ENCODE measurements around the gene CAPN12.
"Not testable (repeated sequence)": the region's sequence is repeated elsewhere in the genome, so short reads cannot be mapped to it uniquely, and the experiment has no call there.

Gene CAPN12

DNA sequence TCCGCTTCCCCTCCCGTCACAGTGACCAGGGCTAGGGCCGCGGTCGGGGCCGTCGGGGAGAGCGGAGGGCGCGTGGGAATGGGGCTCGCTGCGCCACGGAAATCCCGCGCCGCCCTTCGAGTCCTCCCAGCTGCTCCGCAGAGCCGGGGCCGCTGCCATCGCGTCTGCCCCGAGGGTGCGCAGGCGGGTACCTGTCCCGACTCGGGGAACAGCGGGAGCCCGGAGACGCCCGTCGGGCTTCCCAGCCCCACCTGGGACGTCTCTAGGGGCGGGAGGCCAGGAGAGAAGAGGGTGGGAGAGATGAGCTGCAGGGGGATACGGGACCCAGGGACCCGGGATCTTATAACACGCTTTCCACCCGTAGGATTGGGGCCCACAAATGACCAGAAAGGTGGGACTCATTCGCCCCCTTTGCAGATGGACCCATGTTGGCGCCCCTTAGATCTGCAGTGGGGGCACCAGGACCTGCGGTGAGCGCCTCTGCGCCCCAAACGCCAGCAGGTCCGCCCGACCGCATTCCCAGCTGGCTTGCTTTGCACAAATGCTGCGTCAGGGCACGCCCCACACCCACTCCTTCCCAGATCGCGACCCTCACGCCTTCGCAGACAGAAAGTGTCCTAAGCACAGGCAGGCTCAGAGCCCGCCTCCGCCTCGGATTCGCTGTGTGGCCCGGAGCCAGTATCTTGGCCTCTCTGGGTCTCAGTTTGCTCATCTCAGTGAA is 26.1 kb upstream of the CAPN12 start:
- DNase-seq, result not testable (repeated sequence)

DNA sequence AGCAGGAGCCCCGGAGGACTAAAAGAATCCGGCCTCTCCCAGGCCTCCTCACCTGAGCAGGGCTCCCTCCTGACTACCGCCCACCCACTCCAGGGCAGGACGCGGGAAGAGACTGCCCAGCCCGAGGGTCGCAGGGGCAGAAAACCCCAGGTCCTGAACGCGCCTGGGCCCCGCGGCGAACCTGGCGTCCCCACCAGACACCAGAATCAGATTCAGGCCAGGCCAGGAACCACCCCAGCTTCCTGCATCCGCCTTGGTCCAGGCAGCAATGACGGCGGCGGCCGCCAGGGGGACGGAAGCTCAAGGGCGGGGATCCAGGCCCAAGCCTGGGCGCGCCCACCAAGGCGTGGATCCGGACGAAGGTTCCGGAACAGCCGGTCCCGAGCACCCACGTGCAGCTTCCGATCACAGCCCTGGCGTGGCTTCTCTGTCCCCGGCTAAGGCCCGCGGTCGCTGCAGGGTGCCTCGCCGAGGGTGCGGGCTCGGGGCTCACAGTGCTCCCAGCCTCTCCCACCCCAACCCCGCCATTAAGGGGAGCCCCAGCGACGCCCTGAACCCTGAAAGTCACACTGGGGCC is 25.4 kb upstream of the CAPN12 start:
- peak in 1 of 2 experiments; percentile 8 for DNase-seq

GRCh38 chr19:38766276-38767047 is 22.2 kb upstream of the CAPN12 start:
- no peak for DNase-seq

DNA sequence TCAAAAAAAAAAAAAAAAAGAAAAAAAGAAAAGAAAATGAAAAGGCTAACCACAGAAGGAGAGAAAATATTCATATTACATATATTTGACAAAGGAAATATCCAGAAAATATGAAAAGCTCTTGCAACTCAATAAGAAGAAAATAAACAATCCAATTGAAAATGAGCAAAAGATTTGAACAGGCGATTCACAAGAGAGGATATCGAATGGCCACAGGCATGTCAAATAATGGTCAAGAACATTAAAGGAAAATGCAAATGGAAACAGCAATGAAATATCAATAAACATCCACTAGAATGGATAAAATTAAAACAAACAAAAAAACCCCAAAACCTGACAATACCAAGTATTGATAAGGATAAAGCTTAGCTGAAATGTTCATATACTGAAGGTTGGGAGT is 20.9 kb upstream of the CAPN12 start:
- DNase-seq, result no peak

- no peak for DNase-seq
Measured at GRCh38 chr19:38763795-38764220, 19.5 kb upstream of the CAPN12 start.

GRCh38 chr19:38761884-38762389 is 17.7 kb upstream of the CAPN12 start:
- not testable (repeated sequence) for DNase-seq

DNA sequence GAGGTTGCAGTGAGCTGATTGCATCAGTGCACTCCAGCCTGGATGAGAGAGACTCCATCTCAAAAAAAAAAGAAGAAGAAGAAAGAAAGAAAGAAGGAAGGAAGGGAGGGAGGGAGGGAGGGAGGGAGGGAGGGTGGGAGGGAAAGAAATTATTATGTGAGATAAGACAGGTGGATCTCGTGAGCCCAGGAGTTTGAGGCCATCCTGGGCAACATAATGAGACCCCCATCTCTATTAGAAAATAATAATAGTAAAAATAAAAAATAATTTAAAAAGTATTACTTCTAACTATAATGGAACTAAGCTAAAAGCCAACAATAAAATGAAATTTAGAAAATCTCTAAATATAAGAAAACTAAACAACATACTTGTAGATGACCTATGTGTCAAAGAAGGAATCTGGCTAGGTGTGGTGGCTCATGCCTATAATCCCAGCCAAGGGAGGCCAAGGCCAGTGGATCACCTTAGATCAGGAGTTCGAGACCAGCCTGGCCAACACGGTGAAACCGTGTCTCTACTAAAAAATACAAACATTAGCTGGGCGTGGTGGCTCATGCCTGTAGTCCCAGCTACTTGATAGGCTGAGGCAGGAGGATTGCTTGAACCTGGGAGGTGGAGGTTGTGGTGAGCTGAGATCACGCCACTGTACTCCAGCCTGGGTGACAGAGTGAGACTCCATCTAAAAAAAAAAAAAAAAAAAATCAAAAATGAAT is 16.7 kb upstream of the CAPN12 start:
- not testable (repeated sequence) for DNase-seq

- DNase-seq, result no peak
Measured at GRCh38 chr19:38759590-38760003, 15.3 kb upstream of the CAPN12 start.

GRCh38 chr19:38754196-38754595 is 9.9 kb upstream of the CAPN12 start:
- DNase-seq, result not testable (repeated sequence)

DNA sequence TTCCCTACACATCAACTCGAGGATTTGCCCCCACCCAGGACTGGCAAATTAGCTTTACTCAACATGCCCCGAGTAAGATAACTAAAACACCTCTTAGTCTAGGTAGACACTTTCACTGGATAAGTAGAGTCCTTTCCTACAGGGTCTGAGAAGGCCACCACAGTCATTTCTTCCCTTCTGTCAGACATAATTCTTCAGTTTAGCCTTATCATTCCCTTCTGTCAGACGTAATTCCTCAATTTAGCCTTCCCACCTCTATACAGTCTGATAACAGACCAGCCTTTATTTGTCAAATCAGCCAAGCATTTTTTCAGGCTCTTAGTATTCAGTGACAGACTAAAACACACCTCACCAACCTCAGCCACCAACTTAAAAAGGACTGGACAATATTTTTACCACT is 9.5 kb upstream of the CAPN12 start:
- not testable (repeated sequence) for DNase-seq

GRCh38 chr19:38745316-38745715 is 1.0 kb upstream of the CAPN12 start:
- no peak for DNase-seq

DNA sequence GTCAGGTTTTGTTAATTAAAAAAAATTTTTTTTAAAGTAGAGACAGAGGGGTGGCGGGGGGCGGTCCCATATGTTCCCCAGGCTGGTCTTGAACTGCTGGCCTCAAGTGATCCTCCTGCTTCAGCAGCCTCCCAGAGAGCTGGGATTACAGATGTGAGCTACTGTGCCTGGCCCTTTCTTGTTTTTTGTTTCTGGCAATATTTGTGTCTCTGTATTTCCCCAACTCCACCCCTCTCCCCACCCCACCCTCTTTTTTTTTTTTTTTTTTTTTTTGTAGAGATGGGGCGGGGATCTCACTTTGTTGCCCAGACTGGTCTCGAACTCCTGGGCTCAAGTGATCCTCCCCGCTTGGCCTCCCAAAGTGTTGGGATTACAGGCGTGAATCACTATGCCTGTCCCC is 600 bp upstream of the CAPN12 start:
- DNase-seq, result no peak

DNA sequence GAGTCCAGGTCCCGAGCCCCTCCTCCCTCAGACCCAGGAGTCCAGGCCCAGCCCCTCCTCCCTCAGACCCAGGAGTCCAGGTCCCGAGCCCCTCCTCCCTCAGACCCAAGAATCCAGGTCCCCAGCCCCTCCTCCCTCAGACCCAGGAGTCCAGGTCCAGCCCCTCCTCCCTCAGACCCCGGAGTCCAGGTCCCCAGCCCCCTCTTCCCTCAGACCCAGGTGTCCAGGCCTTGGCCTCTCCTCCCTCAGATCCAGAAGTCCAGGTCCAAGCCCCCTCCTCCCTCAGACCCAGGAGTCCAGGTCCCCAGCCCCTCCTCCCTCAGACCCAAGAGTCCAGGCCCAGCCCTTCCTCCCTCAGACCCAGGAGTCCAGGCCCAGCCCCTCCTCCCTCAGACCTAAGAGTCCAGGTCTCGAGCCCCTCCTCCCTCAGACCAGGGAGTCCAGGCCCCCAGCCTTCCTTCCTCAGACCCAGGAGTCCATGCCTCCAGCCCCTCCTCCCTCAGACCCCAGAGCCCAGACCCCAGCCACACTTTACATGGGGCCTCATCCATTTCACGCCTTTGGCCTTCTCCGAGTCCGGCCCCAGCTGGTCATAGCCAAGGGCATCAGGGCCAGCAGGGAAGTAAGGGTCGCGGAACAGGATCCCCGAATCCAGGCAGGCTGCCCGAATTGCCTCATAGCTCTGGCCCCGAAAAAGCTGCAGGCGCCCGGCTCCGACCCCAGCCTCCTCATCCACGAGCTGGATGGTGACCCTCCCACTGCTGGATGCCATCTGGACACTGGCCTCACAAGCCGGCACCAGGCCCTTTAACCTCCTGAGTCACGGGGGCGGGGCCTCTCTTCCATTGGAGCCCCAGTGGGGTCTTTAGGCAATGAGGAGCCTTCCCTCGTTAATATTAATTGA is 628 bp downstream of the CAPN12 start:
- no peak for DNase-seq

DNA sequence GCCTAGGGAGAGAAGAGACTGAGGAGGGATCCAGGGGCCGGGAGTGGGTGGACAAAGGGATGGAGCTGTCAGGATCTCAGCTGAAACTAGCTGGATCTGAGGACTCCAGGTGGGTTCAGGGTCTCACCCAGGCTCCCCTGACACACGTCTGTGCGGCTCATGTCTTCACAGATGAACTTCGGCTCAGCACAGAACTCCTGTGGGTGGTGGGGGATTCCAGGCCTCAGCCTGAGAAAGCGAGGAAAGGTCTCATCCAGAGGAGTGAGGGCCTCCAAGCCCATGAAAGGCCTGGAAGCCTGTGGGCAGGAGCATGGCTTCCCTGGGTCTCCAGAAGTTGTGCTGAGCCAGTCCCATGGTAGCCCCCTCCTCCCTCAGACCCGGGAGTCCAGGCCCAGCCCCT is 1.4 kb downstream of the CAPN12 start:
- no peak for DNase-seq

DNA sequence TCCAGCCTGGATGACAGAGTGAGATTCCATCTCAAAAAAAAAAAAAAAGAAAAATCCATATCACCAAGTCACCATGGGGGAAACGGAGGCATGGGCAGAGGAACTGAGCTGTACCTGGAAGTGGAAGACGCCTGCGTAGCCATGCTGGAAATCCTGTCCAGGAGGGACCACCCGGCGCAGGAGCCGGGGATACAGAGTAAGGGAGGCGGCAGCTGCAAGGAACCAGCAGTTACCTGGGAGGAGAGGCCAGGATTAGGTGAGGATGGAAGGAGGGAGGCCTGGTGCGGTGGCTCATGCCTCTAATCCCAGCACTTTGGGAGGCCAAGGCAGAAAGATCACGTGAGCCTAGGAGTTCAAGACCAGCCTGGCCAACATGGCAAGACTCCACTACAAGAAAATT is 2.0 kb downstream of the CAPN12 start:
- no peak for DNase-seq

- DNase-seq, result no peak
Measured at GRCh38 chr19:38741670-38742069, 2.6 kb downstream of the CAPN12 start.

- no peak for DNase-seq
Measured at GRCh38 chr19:38740932-38741331, 3.3 kb downstream of the CAPN12 start.

- no peak for DNase-seq
Measured at GRCh38 chr19:38740257-38740592, 4.0 kb downstream of the CAPN12 start.

DNA sequence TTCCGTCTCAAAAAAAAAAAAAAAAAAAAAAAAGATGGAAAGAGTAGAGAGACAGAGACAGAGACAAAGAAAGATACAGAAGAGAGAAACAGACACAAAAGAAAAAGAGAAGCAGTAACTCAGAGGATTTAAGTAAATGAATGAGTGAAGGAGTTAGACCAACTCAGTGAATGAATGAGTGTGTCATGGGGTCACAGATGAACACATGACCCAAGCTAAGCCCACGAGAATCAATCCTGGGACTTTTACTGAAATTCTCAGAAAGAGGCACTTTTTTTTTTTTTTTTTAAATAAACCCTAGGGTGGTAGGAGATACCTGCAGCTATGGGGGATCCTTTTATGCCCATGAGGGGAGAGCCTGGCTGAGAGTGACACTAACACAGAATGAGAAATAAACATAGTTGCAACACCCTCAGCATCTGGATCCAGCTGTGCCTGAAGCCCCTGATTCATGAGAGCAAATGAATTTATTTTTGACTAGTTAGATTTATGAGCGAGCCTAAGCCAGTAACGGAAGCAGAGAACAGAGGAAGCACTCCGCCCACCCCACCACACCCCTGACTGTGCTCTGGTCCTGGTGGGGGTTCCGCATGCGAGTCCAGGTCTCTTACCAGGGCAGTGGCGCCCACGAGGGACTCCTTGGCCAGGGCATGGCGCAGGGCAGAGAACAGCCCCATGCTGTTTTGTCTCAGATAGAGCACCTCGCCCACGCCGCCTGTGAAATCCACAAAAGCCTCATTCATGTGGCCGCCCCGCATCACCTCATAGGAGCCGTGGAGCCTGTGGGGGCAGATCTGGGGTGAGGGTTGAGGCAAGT is 4.6 kb downstream of the CAPN12 start:
- DNase-seq, result no peak

DNA sequence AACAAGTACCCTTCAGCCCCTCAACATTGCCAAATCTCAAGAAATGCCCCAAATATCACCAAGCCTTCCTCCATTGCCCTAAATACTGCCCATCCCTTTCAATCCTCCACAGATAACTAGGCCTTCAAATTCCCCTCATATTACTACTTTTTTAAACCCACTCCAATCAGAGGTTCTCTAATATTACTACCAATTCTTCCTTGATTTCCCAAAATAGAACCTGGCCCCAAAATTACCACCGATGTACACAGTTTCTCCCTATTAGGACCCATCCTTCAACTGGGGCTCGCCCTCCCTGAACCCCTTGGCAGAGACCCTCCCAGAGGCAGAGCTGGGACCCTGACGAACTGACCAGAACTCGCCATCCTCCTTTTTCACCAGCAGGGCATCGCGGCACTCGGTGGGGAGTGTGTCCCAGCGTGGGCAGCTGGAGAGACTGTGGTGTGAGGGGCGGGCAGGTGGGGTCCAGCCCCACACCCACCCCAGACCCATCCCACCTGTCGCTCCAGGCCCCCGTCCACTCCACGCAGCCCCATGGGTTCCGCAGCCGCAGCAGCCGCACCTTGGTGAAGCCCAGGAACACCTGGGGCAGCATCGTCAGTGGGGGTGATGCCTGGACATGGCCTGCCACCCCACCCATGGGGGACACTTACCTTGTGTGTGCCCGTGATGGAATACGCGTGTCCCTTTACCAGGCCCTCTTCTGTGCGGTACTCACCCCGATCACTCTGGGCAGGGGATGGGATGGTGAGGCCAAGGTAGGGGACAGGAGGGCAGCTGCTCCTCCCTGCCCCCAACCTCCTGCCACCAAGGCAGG is 6.1 kb downstream of the CAPN12 start:
- no peak for DNase-seq
